ENCODE results near the gene CNTNAP2. TPM values are rescaled to one million over a fixed set of nuclear protein-coding genes. Genes with fewer than 3 reads are reported as not detected.

Gene CNTNAP2
- total RNA-seq, 1 experiment from 2014 or later, result 0.03 TPM

GRCh38 chr7:146423446-146423845 is 306.8 kb downstream of the CNTNAP2 start:
- in situ Hi-C loops (cut with HindIII; ENCODE audit: low pct_unique_long_range_greater_than_20kb, low sequenced_read_pairs), result no loop called here
- ChIA-PET POLR2A (no interaction called here), CTCF (no interaction called here)
- Histone ChIP-seq H3K36me3 (ENCODE audit: control insufficient read depth, insufficient read depth, low read length) (no peaks in the 10 kb centered on the region), H3K4me1 (ENCODE audit: control insufficient read depth, insufficient read depth, low read length) (no peaks in the 10 kb centered on the region), H3K9me3 (ENCODE audit: control insufficient read depth, insufficient read depth, low read depth, low read length) (no peaks in the 10 kb centered on the region), H3K27me3 (ENCODE audit: control insufficient read depth, insufficient read depth, low read length) (no peaks in the 10 kb centered on the region), H3K27ac (ENCODE audit: low read length) (no peak overlapping the region), H3K4me3 (ENCODE audit: low read depth in 2 of 2, low read length in 2 of 2) (no peak overlapping the region)
- ATAC-seq (no peak), DNase-seq (ENCODE audit: low read depth, low spot score) (no peak)
- BruUV-seq (replicated peaks), result no TSS peak
- TF ChIP-seq, protein P1, sequence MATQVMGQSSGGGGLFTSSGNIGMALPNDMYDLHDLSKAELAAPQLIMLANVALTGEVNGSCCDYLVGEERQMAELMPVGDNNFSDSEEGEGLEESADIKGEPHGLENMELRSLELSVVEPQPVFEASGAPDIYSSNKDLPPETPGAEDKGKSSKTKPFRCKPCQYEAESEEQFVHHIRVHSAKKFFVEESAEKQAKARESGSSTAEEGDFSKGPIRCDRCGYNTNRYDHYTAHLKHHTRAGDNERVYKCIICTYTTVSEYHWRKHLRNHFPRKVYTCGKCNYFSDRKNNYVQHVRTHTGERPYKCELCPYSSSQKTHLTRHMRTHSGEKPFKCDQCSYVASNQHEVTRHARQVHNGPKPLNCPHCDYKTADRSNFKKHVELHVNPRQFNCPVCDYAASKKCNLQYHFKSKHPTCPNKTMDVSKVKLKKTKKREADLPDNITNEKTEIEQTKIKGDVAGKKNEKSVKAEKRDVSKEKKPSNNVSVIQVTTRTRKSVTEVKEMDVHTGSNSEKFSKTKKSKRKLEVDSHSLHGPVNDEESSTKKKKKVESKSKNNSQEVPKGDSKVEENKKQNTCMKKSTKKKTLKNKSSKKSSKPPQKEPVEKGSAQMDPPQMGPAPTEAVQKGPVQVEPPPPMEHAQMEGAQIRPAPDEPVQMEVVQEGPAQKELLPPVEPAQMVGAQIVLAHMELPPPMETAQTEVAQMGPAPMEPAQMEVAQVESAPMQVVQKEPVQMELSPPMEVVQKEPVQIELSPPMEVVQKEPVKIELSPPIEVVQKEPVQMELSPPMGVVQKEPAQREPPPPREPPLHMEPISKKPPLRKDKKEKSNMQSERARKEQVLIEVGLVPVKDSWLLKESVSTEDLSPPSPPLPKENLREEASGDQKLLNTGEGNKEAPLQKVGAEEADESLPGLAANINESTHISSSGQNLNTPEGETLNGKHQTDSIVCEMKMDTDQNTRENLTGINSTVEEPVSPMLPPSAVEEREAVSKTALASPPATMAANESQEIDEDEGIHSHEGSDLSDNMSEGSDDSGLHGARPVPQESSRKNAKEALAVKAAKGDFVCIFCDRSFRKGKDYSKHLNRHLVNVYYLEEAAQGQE (IDR thresholded peaks at IDR 0.05; ENCODE audit: insufficient read depth in 1 of 2, low read depth in 2 of 2, low read length in 1 of 2), result no peak
- no peak for TF ChIP-seq POLR2AphosphoS5 (IDR thresholded peaks at IDR 0.05; ENCODE audit: low read depth, low read length)
- no peak for TF ChIP-seq TCF7L2 (IDR thresholded peaks at IDR 0.05; ENCODE audit: low read depth, low read length)
- TF ChIP-seq SIN3A (IDR thresholded peaks at IDR 0.05; ENCODE audit: borderline replicate concordance, insufficient read depth, low read depth, low read length), result no peak
- TF ChIP-seq, protein P2, sequence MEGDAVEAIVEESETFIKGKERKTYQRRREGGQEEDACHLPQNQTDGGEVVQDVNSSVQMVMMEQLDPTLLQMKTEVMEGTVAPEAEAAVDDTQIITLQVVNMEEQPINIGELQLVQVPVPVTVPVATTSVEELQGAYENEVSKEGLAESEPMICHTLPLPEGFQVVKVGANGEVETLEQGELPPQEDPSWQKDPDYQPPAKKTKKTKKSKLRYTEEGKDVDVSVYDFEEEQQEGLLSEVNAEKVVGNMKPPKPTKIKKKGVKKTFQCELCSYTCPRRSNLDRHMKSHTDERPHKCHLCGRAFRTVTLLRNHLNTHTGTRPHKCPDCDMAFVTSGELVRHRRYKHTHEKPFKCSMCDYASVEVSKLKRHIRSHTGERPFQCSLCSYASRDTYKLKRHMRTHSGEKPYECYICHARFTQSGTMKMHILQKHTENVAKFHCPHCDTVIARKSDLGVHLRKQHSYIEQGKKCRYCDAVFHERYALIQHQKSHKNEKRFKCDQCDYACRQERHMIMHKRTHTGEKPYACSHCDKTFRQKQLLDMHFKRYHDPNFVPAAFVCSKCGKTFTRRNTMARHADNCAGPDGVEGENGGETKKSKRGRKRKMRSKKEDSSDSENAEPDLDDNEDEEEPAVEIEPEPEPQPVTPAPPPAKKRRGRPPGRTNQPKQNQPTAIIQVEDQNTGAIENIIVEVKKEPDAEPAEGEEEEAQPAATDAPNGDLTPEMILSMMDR (IDR thresholded peaks at IDR 0.05), result no peak
- intact Hi-C loops (cut with micrococcal nuclease; ENCODE audit: unreplicated experiment), result no loop called here

DNA sequence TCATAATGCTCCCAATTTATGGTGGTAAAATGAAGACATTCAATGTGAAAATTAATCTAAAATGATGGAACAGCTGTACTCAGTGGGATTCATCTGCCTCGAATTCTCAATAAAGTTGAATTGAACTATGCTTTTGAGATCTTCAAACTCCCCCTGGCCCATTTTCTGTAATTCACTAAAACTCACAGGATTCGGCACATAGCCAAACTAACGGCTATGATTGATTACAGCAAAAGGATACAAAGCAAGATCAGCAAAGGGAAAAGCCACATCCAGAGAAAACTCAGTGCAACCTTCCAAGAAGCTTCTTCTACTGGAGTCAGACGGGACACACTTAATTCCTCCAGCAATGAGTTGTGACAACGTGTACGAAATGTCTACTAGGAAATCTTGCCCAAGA is 307.5 kb downstream of the CNTNAP2 start:
- ChIA-PET POLR2A (no interaction called here), CTCF (no interaction called here)
- no peaks in the 10 kb centered on the region for H3K27me3 ChIP-seq (ENCODE audit: control insufficient read depth, insufficient read depth, low read length)
- H3K36me3 ChIP-seq (ENCODE audit: control insufficient read depth, insufficient read depth, low read length), result no peaks in the 10 kb centered on the region
- DNase-seq (ENCODE audit: low read depth, low spot score), result no peak
- H3K9me3 ChIP-seq (ENCODE audit: control insufficient read depth, insufficient read depth, low read depth, low read length), result no peaks in the 10 kb centered on the region
- no peak overlapping the region for H3K4me3 ChIP-seq (ENCODE audit: low read depth in 2 of 2, low read length in 2 of 2)
- H3K4me1 ChIP-seq (ENCODE audit: control insufficient read depth, insufficient read depth, low read length), result no peaks in the 10 kb centered on the region
- BruUV-seq (replicated peaks), result no TSS peak
- intact Hi-C loops (cut with micrococcal nuclease; ENCODE audit: unreplicated experiment) (no loop called here), in situ Hi-C loops (cut with HindIII; ENCODE audit: low pct_unique_long_range_greater_than_20kb, low sequenced_read_pairs) (no loop called here)
- no peak for ATAC-seq
- TF ChIP-seq SIN3A (IDR thresholded peaks at IDR 0.05; ENCODE audit: borderline replicate concordance, insufficient read depth, low read depth, low read length) (no peak), POLR2AphosphoS5 (IDR thresholded peaks at IDR 0.05; ENCODE audit: low read depth, low read length) (no peak), TCF7L2 (IDR thresholded peaks at IDR 0.05; ENCODE audit: low read depth, low read length) (no peak)
- TF ChIP-seq, protein P1 (IDR thresholded peaks at IDR 0.05; ENCODE audit: insufficient read depth in 1 of 2, low read depth in 2 of 2, low read length in 1 of 2), result no peak
- TF ChIP-seq, protein P2 (IDR thresholded peaks at IDR 0.05), result no peak
- H3K27ac ChIP-seq (ENCODE audit: low read length), result no peak overlapping the region
